GM12891 (cell line): Measurements from ENCODE around the gene EIF4ENIF1.

Experiments
- POLR2A ChIP-seq: IDR thresholded peaks from 2 replicates; pipeline ENCODE4 v1.6.1; 2011; ENCODE audit warnings: low read depth, low read length, control low read depth
- POLR2AphosphoS5 ChIP-seq: IDR thresholded peaks from 2 replicates; pipeline ENCODE4 v1.6.1; 2011; ENCODE audit warnings: low read depth, low read length, control low read depth
- TAF1 ChIP-seq: IDR thresholded peaks from 2 replicates; pipeline ENCODE4 v1.6.1; 2011; ENCODE audit warnings: low read depth, low read length, control low read depth

DNA sequence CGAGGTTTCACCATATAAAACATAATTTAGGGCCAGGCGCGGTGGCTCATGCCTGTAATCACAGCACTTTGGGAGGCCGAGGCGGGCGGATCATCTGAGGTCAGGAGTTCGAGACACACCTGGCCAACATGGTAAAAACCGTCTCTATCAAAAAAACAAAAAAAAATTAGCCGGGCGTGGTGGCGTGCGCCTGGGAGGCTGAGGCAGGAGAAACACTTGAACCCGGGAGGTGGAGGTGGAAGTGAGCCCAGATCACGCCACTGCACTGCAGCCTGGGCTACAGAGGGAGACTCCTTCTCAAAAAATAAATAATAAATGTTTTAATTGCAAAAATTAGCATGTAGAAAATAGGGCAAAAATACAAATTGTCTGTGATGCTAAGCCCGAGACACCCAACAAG, 5.7 kb upstream of the EIF4ENIF1 start:
- TF ChIP-seq POLR2AphosphoS5 (no peak), POLR2A (no peak), TAF1 (no peak)
